MG63 (cell line): ENCODE measurements around the gene RAPGEF2. TPM values are rescaled to one million over a fixed set of nuclear protein-coding genes. Genes with fewer than 3 reads are reported as not detected.
A peak's percentile ranks its signal among the peaks of the same experiment; 100 is the strongest.
"Not testable (repeated sequence)": the region's sequence is repeated elsewhere in the genome, so short reads cannot be mapped to it uniquely, and the experiment has no call there.

Source experiments
- DNase-seq: peaks from one replicate; pipeline ENCODE4 v3.0.0-alpha.2; 2020
- H3K27me3 ChIP-seq: fragments of 250-450 bp; sonication (Bioruptor Pico); 2 replicates; pipeline ENCODE4 v1.5.1; 2020; ENCODE audit warnings: mild to moderate bottlenecking, moderate library complexity
- H3K36me3 ChIP-seq: fragments of 250-450 bp; sonication (Bioruptor Pico); 2 replicates; pipeline ENCODE4 v1.5.1; 2020; ENCODE audit warnings: mild to moderate bottlenecking, moderate library complexity
- H3K4me3 ChIP-seq: fragments of 250-450 bp; sonication (Bioruptor Pico); 2 replicates; pipeline ENCODE4 v1.5.1; 2020; ENCODE audit warnings: mild to moderate bottlenecking, moderate library complexity
- H3K9me3 ChIP-seq: fragments of 250-450 bp; sonication (Bioruptor Pico); 2 replicates; pipeline ENCODE4 v1.5.1; 2020; ENCODE audit warnings: mild to moderate bottlenecking, moderate library complexity
- total RNA-seq: library from RNA; depleted of rRNA; stranded (reverse); fragments of >200 nt; shearing (Covaris generic); gene quantifications from 2 replicates; pipeline ENCODE4 v1.2.3, GENCODE V29; 2014; ENCODE audit warnings: low replicate concordance

RAPGEF2 gene
- total RNA-seq, 1 experiment from 2014 or later = 13.8 TPM

- no peak overlapping the region for H3K4me3 ChIP-seq
- no peaks in the 10 kb centered on the region for H3K9me3 ChIP-seq
- no peaks in the 10 kb centered on the region for H3K36me3 ChIP-seq
- no peak for DNase-seq
- H3K27me3 ChIP-seq = no peaks in the 10 kb centered on the region
These were observed 66.8 kb downstream of the RAPGEF2 start for GRCh38 chr4:159169404-159170302.

- no peak overlapping the region for H3K4me3 ChIP-seq
- no peaks in the 10 kb centered on the region for H3K27me3 ChIP-seq
- no peaks in the 10 kb centered on the region for H3K36me3 ChIP-seq
- no peaks in the 10 kb centered on the region for H3K9me3 ChIP-seq
- peak; percentile 9 for DNase-seq
These were observed 68.4 kb downstream of the RAPGEF2 start for GRCh38 chr4:159171287-159171686.

GRCh38 chr4:159173886-159174285 is 71.0 kb downstream of the RAPGEF2 start:
- H3K4me3 ChIP-seq = no peak overlapping the region
- no peaks in the 10 kb centered on the region for H3K27me3 ChIP-seq
- no peaks in the 10 kb centered on the region for H3K9me3 ChIP-seq
- no peaks in the 10 kb centered on the region for H3K36me3 ChIP-seq
- no peak for DNase-seq

GRCh38 chr4:159174645-159175084 is 71.8 kb downstream of the RAPGEF2 start:
- no peaks in the 10 kb centered on the region for H3K36me3 ChIP-seq
- no peaks in the 10 kb centered on the region for H3K27me3 ChIP-seq
- DNase-seq = no peak
- H3K9me3 ChIP-seq = no peaks in the 10 kb centered on the region
- no peak overlapping the region for H3K4me3 ChIP-seq

- Histone ChIP-seq H3K4me3 (peak overlapping the region; percentile 17; the same call in 1 of the 2 replicates), H3K36me3 (no peaks in the 10 kb centered on the region)
- peak; percentile 65 for DNase-seq
These were observed 72.5 kb downstream of the RAPGEF2 start for GRCh38 chr4:159175085-159175988.

GRCh38 chr4:159175989-159176375 is 73.1 kb downstream of the RAPGEF2 start:
- Histone ChIP-seq H3K27me3 (no peaks in the 10 kb centered on the region), H3K4me3 (no peak overlapping the region), H3K9me3 (no peaks in the 10 kb centered on the region), H3K36me3 (no peaks in the 10 kb centered on the region)
- no peak for DNase-seq

More at GRCh38 chr4:159175085-159175988, 72.5 kb downstream of the RAPGEF2 start:
- no peaks in the 10 kb centered on the region for H3K27me3 ChIP-seq
- no peaks in the 10 kb centered on the region for H3K9me3 ChIP-seq

GRCh38 chr4:159177265-159178150 is 74.6 kb downstream of the RAPGEF2 start:
- no peak for DNase-seq
- no peaks in the 10 kb centered on the region for H3K9me3 ChIP-seq

GRCh38 chr4:159178151-159178546 is 75.3 kb downstream of the RAPGEF2 start:
- Histone ChIP-seq H3K9me3 (no peaks in the 10 kb centered on the region), H3K36me3 (no peaks in the 10 kb centered on the region), H3K27me3 (no peaks in the 10 kb centered on the region), H3K4me3 (no peak overlapping the region)
- no peak for DNase-seq

More at GRCh38 chr4:159177265-159178150, 74.6 kb downstream of the RAPGEF2 start:
- Histone ChIP-seq H3K36me3 (no peaks in the 10 kb centered on the region), H3K27me3 (no peaks in the 10 kb centered on the region), H3K4me3 (no peak overlapping the region)

GRCh38 chr4:159178979-159179969 is 76.4 kb downstream of the RAPGEF2 start:
- Histone ChIP-seq H3K4me3 (no peak overlapping the region), H3K9me3 (no peaks in the 10 kb centered on the region), H3K27me3 (no peaks in the 10 kb centered on the region), H3K36me3 (no peaks in the 10 kb centered on the region)
- no peak for DNase-seq

- DNase-seq, H3K4me3 ChIP-seq, H3K36me3 ChIP-seq, H3K27me3 ChIP-seq, H3K9me3 ChIP-seq: not testable (repeated sequence)
These were observed 81.2 kb downstream of the RAPGEF2 start for GRCh38 chr4:159183885-159184605.

- no peak overlapping the region for H3K4me3 ChIP-seq
- H3K36me3 ChIP-seq = peaks cover 4% of the 10 kb centered on the region; the same call in 1 of the 2 replicates
- H3K27me3 ChIP-seq = no peaks in the 10 kb centered on the region
- no peak for DNase-seq
- no peaks in the 10 kb centered on the region for H3K9me3 ChIP-seq
These were observed 82.7 kb downstream of the RAPGEF2 start for GRCh38 chr4:159185591-159186023.

GRCh38 chr4:159188646-159189045 is 85.8 kb downstream of the RAPGEF2 start:
- no peak for DNase-seq

GRCh38 chr4:159190651-159191050 is 87.8 kb downstream of the RAPGEF2 start:
- H3K27me3 ChIP-seq = no peaks in the 10 kb centered on the region
- peaks cover 4% of the 10 kb centered on the region; the same call in 1 of the 2 replicates for H3K36me3 ChIP-seq
- H3K9me3 ChIP-seq = no peaks in the 10 kb centered on the region
- DNase-seq = no peak
- H3K4me3 ChIP-seq = no peak overlapping the region

More at GRCh38 chr4:159188646-159189045, 85.8 kb downstream of the RAPGEF2 start:
- H3K4me3 ChIP-seq = no peak overlapping the region
- H3K9me3 ChIP-seq = no peaks in the 10 kb centered on the region
- no peaks in the 10 kb centered on the region for H3K27me3 ChIP-seq
- peaks cover 4% of the 10 kb centered on the region; the same call in 1 of the 2 replicates for H3K36me3 ChIP-seq

- Histone ChIP-seq H3K4me3 (no peak overlapping the region), H3K9me3 (no peaks in the 10 kb centered on the region), H3K36me3 (peaks cover 4% of the 10 kb centered on the region; the same call in 1 of the 2 replicates), H3K27me3 (no peaks in the 10 kb centered on the region)
- DNase-seq = peak; percentile 16
These were observed 89.1 kb downstream of the RAPGEF2 start for GRCh38 chr4:159191989-159192388.
